Measurements from ENCODE around the gene PHACTR3. TPM values are rescaled to one million over a fixed set of nuclear protein-coding genes. Genes with fewer than 3 reads are reported as not detected.

PHACTR3 gene
- total RNA-seq, 1 experiment from 2014 or later: 0.10 TPM

DNA sequence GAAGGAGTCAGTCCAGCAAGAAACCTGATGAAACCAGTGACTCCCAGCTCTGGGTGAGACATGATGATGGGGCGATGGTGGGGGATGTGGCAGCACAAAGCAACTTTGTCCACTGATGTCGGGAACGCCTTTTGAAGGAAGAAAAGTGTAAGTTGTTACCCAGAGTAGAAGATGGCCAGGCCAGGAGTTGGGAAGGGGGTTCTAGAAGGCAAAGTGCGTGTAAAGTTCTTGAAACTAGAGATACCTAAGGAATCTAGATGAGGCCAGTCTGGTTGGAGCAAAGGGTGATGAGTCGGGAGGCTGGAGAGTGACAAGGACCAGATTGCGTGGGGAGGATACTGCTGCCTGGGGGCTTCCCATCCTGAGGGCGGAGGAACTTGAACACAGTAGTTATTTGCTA lies 117.0 kb downstream of the PHACTR3 start:
- CTCF ChIA-PET: no interaction called here

DNA sequence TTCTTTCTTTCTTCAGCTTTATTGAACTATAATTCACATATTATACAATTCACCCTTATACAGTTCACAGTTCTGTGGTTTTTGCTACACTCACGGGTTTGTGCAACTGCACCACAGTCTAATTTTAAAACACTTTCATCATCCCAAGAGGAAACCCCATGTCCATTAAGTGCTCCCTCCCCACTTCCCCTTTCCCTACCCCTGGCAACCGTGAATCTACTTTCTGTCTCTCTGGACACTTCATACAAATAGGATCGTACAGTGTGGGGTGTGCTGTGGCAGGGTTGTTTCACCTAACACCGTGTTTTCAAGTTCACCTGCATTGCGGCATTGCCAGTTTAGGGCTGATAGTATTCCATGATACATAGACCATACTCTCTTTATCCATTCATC lies 118.8 kb downstream of the PHACTR3 start:
- in situ Hi-C loops (cut with HindIII; ENCODE audit: low pct_unique_long_range_greater_than_20kb, low sequenced_read_pairs) (no loop called here), intact Hi-C loops (cut with micrococcal nuclease; ENCODE audit: unreplicated experiment) (no loop called here)
- H3K4me1 ChIP-seq (ENCODE audit: control insufficient read depth, insufficient read depth, low read length): no peaks in the 10 kb centered on the region
- POLR2A ChIA-PET: no interaction called here
- ATAC-seq (no peak), DNase-seq (ENCODE audit: low read depth, low spot score) (no peak)
- peaks cover 3% of the 10 kb centered on the region; the same call in 1 of the 2 replicates for H3K27me3 ChIP-seq (ENCODE audit: control insufficient read depth, insufficient read depth, low read length)
- BruUV-seq (replicated peaks): no TSS peak
- no peaks in the 10 kb centered on the region for H3K36me3 ChIP-seq (ENCODE audit: control insufficient read depth, insufficient read depth, low read length)
- H3K4me3 ChIP-seq (ENCODE audit: low read depth in 2 of 2, low read length in 2 of 2): no peak overlapping the region
- no peak overlapping the region for H3K27ac ChIP-seq (ENCODE audit: low read length)
- CTCF ChIA-PET: no interaction called here
- no peaks in the 10 kb centered on the region for H3K9me3 ChIP-seq (ENCODE audit: control insufficient read depth, insufficient read depth, low read depth, low read length)
- TF ChIP-seq SIN3A (IDR thresholded peaks at IDR 0.05; ENCODE audit: borderline replicate concordance, insufficient read depth, low read depth, low read length) (no peak), POLR2AphosphoS5 (IDR thresholded peaks at IDR 0.05; ENCODE audit: low read depth, low read length) (no peak), TCF7L2 (IDR thresholded peaks at IDR 0.05; ENCODE audit: low read depth, low read length) (no peak), CTCF (IDR thresholded peaks at IDR 0.05) (no peak)
- TF ChIP-seq, protein P1, sequence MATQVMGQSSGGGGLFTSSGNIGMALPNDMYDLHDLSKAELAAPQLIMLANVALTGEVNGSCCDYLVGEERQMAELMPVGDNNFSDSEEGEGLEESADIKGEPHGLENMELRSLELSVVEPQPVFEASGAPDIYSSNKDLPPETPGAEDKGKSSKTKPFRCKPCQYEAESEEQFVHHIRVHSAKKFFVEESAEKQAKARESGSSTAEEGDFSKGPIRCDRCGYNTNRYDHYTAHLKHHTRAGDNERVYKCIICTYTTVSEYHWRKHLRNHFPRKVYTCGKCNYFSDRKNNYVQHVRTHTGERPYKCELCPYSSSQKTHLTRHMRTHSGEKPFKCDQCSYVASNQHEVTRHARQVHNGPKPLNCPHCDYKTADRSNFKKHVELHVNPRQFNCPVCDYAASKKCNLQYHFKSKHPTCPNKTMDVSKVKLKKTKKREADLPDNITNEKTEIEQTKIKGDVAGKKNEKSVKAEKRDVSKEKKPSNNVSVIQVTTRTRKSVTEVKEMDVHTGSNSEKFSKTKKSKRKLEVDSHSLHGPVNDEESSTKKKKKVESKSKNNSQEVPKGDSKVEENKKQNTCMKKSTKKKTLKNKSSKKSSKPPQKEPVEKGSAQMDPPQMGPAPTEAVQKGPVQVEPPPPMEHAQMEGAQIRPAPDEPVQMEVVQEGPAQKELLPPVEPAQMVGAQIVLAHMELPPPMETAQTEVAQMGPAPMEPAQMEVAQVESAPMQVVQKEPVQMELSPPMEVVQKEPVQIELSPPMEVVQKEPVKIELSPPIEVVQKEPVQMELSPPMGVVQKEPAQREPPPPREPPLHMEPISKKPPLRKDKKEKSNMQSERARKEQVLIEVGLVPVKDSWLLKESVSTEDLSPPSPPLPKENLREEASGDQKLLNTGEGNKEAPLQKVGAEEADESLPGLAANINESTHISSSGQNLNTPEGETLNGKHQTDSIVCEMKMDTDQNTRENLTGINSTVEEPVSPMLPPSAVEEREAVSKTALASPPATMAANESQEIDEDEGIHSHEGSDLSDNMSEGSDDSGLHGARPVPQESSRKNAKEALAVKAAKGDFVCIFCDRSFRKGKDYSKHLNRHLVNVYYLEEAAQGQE (IDR thresholded peaks at IDR 0.05; ENCODE audit: insufficient read depth in 1 of 2, low read depth in 2 of 2, low read length in 1 of 2): no peak

More for the DNA sequence above, 117.0 kb downstream of the PHACTR3 start:
- POLR2A ChIA-PET: no interaction called here
- Histone ChIP-seq H3K9me3 (ENCODE audit: control insufficient read depth, insufficient read depth, low read depth, low read length) (no peaks in the 10 kb centered on the region), H3K4me1 (ENCODE audit: control insufficient read depth, insufficient read depth, low read length) (no peaks in the 10 kb centered on the region), H3K4me3 (ENCODE audit: low read depth in 2 of 2, low read length in 2 of 2) (no peak overlapping the region), H3K27ac (ENCODE audit: low read length) (no peak overlapping the region), H3K36me3 (ENCODE audit: control insufficient read depth, insufficient read depth, low read length) (no peaks in the 10 kb centered on the region), H3K27me3 (ENCODE audit: control insufficient read depth, insufficient read depth, low read length) (peaks cover 5% of the 10 kb centered on the region; the same call in 1 of the 2 replicates)
- TF ChIP-seq POLR2AphosphoS5 (IDR thresholded peaks at IDR 0.05; ENCODE audit: low read depth, low read length): no peak
- no peak for TF ChIP-seq CTCF (IDR thresholded peaks at IDR 0.05)
- TF ChIP-seq SIN3A (IDR thresholded peaks at IDR 0.05; ENCODE audit: borderline replicate concordance, insufficient read depth, low read depth, low read length): no peak
- TF ChIP-seq, protein P1 (IDR thresholded peaks at IDR 0.05; ENCODE audit: insufficient read depth in 1 of 2, low read depth in 2 of 2, low read length in 1 of 2): no peak
- in situ Hi-C loops (cut with HindIII; ENCODE audit: low pct_unique_long_range_greater_than_20kb, low sequenced_read_pairs): no loop called here
- no TSS peak for BruUV-seq (replicated peaks)
- ATAC-seq (no peak), DNase-seq (ENCODE audit: low read depth, low spot score) (no peak)
- intact Hi-C loops (cut with micrococcal nuclease; ENCODE audit: unreplicated experiment): no loop called here
